OCI-LY3 (cell line): Measurements from ENCODE around the gene PRR36.

Experiments used
- EZH2phosphoT487 ChIP-seq: fragments of 200-600 bp; shearing (Covaris generic); IDR thresholded peaks from 2 replicates; pipeline ENCODE4 v1.6.1; 2018; ENCODE audit warnings: antibody characterized with exemption, mixed run types, low read depth
- TF ChIP-seq, protein P1 (sequence below): fragments of 200-600, 300-600 bp; sonication (generic); IDR thresholded peaks from 2 replicates; pipeline ENCODE4 v1.5.1; 2014; ENCODE audit warnings: antibody characterized with exemption, low read length, low read depth

GRCh38 chr19:7899751-7900378 is 25.7 kb upstream of the PRR36 start:
- TF ChIP-seq, protein P1, sequence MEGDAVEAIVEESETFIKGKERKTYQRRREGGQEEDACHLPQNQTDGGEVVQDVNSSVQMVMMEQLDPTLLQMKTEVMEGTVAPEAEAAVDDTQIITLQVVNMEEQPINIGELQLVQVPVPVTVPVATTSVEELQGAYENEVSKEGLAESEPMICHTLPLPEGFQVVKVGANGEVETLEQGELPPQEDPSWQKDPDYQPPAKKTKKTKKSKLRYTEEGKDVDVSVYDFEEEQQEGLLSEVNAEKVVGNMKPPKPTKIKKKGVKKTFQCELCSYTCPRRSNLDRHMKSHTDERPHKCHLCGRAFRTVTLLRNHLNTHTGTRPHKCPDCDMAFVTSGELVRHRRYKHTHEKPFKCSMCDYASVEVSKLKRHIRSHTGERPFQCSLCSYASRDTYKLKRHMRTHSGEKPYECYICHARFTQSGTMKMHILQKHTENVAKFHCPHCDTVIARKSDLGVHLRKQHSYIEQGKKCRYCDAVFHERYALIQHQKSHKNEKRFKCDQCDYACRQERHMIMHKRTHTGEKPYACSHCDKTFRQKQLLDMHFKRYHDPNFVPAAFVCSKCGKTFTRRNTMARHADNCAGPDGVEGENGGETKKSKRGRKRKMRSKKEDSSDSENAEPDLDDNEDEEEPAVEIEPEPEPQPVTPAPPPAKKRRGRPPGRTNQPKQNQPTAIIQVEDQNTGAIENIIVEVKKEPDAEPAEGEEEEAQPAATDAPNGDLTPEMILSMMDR: no peak
- TF ChIP-seq EZH2phosphoT487: no peak
